Body of pancreas (tissue), 4 donors: ENCODE data around the gene CACNA2D3.

Source experiments
- POLR2A ChIP-seq, 3 donors: fragments of 450-650 bp; IDR thresholded peaks; one replicate each; pipeline ENCODE4 v1.6.1; 2016; ENCODE audit warnings: antibody characterized with exemption in 3 of 3, mild to moderate bottlenecking in 2 of 3
- TF ChIP-seq, protein P1 (sequence below), 7 experiments: fragments of 450-650 bp in 4 of 7; fragments of 200-600 bp in 3 of 7; sonication (generic) in 3 of 7; IDR thresholded peaks; one replicate each; pipeline ENCODE4 v1.5.1; 2016 to 2019; ENCODE audit warnings: antibody characterized with exemption in 7 of 7

GRCh38 chr3:54818486-54818885 is 696.1 kb downstream of the CACNA2D3 start:
- TF ChIP-seq, protein P1, sequence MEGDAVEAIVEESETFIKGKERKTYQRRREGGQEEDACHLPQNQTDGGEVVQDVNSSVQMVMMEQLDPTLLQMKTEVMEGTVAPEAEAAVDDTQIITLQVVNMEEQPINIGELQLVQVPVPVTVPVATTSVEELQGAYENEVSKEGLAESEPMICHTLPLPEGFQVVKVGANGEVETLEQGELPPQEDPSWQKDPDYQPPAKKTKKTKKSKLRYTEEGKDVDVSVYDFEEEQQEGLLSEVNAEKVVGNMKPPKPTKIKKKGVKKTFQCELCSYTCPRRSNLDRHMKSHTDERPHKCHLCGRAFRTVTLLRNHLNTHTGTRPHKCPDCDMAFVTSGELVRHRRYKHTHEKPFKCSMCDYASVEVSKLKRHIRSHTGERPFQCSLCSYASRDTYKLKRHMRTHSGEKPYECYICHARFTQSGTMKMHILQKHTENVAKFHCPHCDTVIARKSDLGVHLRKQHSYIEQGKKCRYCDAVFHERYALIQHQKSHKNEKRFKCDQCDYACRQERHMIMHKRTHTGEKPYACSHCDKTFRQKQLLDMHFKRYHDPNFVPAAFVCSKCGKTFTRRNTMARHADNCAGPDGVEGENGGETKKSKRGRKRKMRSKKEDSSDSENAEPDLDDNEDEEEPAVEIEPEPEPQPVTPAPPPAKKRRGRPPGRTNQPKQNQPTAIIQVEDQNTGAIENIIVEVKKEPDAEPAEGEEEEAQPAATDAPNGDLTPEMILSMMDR (IDR thresholded peaks at IDR 0.05) = no peak
- TF ChIP-seq POLR2A (IDR thresholded peaks at IDR 0.05) = no peak
